ENCODE measurements around the gene DTX3. TPM values are rescaled to one million over a fixed set of nuclear protein-coding genes. Genes with fewer than 3 reads are reported as not detected.

DTX3 gene
- total RNA-seq, result 6.6 and 8.6 TPM in 2 replicates

GRCh38 chr12:57604454-57604991 is at the start of gene DTX3:
Gene DTX3 (plus strand): TSS chr12:57604824. CDS start chr12:57606518, 1,694 bp downstream.

DNA sequence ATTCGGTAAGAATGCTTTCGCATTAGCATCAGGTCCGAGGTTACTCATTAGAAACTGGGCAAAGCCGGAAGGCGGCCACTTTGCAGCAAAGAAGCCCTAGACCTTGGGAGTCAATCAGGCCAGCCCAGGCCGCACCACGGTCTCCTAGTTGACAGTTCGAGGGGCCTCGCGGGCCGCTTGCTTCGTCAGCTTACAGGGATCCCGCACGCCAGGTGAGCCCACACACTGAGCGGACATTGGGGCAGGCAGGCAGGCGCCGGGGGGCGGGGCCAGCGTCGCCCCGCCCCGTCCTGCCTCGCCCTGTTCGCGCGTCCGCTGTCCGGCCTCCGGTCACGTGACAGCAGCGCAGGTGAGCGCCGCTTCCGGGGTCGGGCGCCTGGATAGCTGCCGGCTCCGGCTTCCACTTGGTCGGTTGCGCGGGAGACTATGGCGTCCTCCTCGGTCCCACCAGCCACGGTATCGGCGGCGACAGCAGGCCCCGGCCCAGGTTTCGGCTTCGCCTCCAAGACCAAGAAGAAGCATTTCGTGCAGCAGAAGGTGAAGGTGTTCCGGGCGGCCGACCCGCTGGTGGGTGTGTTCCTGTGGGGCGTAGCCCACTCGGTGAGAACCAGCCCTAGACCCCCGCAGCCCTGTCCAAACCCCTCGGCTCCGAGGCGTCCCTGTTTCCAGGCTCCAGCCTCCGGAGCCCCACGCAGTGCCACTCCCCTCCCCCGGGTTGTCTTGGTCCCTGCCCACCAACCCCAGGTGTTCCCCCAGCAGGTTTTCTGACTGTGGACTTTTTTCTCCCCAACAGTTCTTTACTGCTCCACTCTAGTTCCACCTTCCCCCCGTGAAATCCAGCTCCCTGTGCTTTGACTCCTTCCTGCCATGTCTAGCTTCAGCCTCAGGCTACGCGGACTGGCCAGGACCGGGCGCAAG is 13.5 kb upstream of the DTX3 start, which contains the start of gene PIP4K2C:
PIP4K2C (plus strand) TSS at position 329 of the 918 bp plus-strand sequence; CDS start at position 427, 98 bp downstream.

DNA sequence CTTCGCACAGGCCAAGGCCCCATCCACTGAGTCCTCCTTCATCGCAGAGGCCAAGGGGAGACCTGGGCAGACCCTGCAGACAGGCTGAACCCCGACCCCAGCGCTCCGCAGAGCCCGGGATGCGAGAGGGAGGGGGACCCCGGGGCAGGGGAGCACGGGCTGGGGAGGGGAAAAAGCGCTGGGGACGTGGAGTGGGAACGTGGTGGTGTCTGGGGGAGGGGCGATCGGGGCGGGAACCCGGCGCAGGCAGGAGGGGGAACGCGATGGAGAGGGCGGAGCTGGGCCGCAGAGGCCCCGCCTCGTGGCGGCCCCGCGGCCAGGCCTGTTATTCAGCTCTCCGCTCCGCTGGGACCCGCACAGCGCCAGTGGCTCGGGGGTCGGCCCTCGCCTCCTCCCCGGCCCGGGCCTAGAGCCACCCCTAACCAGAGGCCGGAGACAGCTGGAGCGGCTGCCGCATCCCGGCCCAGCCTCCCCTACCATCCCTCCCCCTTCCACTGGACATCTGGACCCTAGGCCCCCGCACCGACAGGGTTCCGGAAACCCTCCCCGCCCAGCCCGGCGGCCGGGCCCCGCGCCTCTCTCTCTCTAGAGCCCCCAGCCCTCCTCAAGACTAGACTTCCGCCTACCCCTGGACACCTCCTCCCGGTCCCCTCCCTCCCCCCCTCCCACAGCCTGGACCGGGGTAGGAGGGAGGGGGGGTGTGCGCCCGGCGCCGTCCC is 6.6 kb downstream of the DTX3 start, which contains the start of gene ARHGEF25:
ARHGEF25 (plus strand) TSS at position 328 of the 719 bp plus-strand sequence. CDS start 460 bp downstream, outside the sequence.

GRCh38 chr12:57632958-57633840 is 28.6 kb downstream of the DTX3 start, which contains the start of gene B4GALNT1:
Gene B4GALNT1 (minus strand): TSS chr12:57633201. CDS start chr12:57632132, 1,069 bp downstream.

Other genes starting within 250 kb of the DTX3 start
- 17.7 and 29.1 TPM in 2 replicates for gene R3HDM2, start 173.8 kb upstream of the DTX3 start, total RNA-seq
- 0.09 TPM in 1 of 2 replicates, not detected in the other for gene INHBC, start 170.0 kb upstream of the DTX3 start, total RNA-seq
- gene INHBE, start 149.5 kb upstream of the DTX3 start, total RNA-seq, result 7.0 and 7.2 TPM in 2 replicates
- 0.68 and 1.3 TPM in 2 replicates for gene GLI1, start 145.0 kb upstream of the DTX3 start, total RNA-seq
- gene ARHGAP9, start 125.0 kb upstream of the DTX3 start, total RNA-seq, result 0.23 TPM in 1 of 2 replicates, not detected in the other
- gene MARS1, start 116.8 kb upstream of the DTX3 start, total RNA-seq, result 101 and 103 TPM in 2 replicates
- 51.3 and 55.1 TPM in 2 replicates for gene DDIT3, start 84.3 kb upstream of the DTX3 start, total RNA-seq
- gene MBD6, start 82.0 kb upstream of the DTX3 start, total RNA-seq, result 5.1 and 8.8 TPM in 2 replicates
- 155 and 186 TPM in 2 replicates for gene DCTN2, start 57.6 kb upstream of the DTX3 start, total RNA-seq
- gene KIF5A, start 54.8 kb upstream of the DTX3 start, total RNA-seq, result 0.17 TPM in 1 of 2 replicates, not detected in the other
- gene PIP4K2C, start 13.6 kb upstream of the DTX3 start, total RNA-seq, result 7.4 and 7.6 TPM in 2 replicates
- gene ARHGEF25, start 6.6 kb downstream of the DTX3 start, total RNA-seq, result 10.4 and 10.8 TPM in 2 replicates
- 0.17 TPM in 1 of 2 replicates, not detected in the other for gene B4GALNT1, start 28.4 kb downstream of the DTX3 start, total RNA-seq
- 191 and 216 TPM in 2 replicates for gene OS9, start 89.3 kb downstream of the DTX3 start, total RNA-seq
- gene AGAP2, start 133.9 kb downstream of the DTX3 start, total RNA-seq, result under 0.01 and 0.23 TPM in 2 replicates
- 60.6 and 72.7 TPM in 2 replicates for gene TSPAN31, start 140.2 kb downstream of the DTX3 start, total RNA-seq
- gene CDK4, start 147.5 kb downstream of the DTX3 start, total RNA-seq, result 203 and 231 TPM in 2 replicates
- 1.8 and 3.6 TPM in 2 replicates for gene MARCHF9, start 150.3 kb downstream of the DTX3 start, total RNA-seq
- 0.68 and 1.6 TPM in 2 replicates for gene CYP27B1, start 162.3 kb downstream of the DTX3 start, total RNA-seq
- gene METTL1, start 167.3 kb downstream of the DTX3 start, total RNA-seq, result 8.5 and 20.0 TPM in 2 replicates
- gene EEF1AKMT3, start 167.8 kb downstream of the DTX3 start, total RNA-seq, result 5.4 and 7.7 TPM in 2 replicates
- gene TSFM, start 178.0 kb downstream of the DTX3 start, total RNA-seq, result 13.6 and 18.3 TPM in 2 replicates
- gene AVIL, start 213.9 kb downstream of the DTX3 start, total RNA-seq, result 1.8 and 3.6 TPM in 2 replicates
- gene CTDSP2, start 241.9 kb downstream of the DTX3 start, total RNA-seq, result 151 and 175 TPM in 2 replicates

All from pericardium fibroblast (primary cell).